DND-41 (cell line): ENCODE measurements around the gene PPP1R37.

Experiments
- ATAC-seq: fragments of 200-7000 bp; cut with Tn5 transposase; 3 replicates; pipeline ENCODE4 v1.9.1; 2021; ENCODE audit warnings: low read depth; ENCODE audit not compliant: insufficient read depth
- DNase-seq: peaks from one replicate; pipeline ENCODE4 v3.0.0-alpha.2; 2020
- H2AFZ ChIP-seq: 2 replicates; pipeline ENCODE4 v1.6.0; 2012; ENCODE audit warnings: low read depth, low read length
- H3K27ac ChIP-seq: 2 replicates; pipeline ENCODE4 v1.5.1; 2012; ENCODE audit warnings: low read length, inconsistent platforms
- H3K27me3 ChIP-seq: fragments of 200-600 bp; sonication (generic); 2 replicates; pipeline ENCODE4 v1.6.0; 2012; ENCODE audit warnings: low read length, mild to moderate bottlenecking, inconsistent platforms; ENCODE audit not compliant: insufficient read depth, poor library complexity
- H3K36me3 ChIP-seq: 2 replicates; pipeline ENCODE4 v1.5.1; 2012; ENCODE audit warnings: low read length, inconsistent platforms; ENCODE audit not compliant: insufficient read depth
- H3K4me1 ChIP-seq: 2 replicates; pipeline ENCODE4 v1.5.1; 2012; ENCODE audit warnings: mild to moderate bottlenecking, low read length; ENCODE audit not compliant: insufficient read depth
- H3K4me2 ChIP-seq: 2 replicates; pipeline ENCODE4 v1.6.0; 2012; ENCODE audit warnings: mild to moderate bottlenecking, moderate library complexity, low read length, inconsistent platforms; ENCODE audit not compliant: insufficient read depth
- H3K4me3 ChIP-seq, 2 experiments: fragments of 200-600 bp in 1 of 2; shearing (Covaris generic) in 1 of 2; 2 replicates each; pipeline ENCODE4 v1.5.1; 2012 to 2016; ENCODE audit warnings: inconsistent platforms in 2 of 2, low read length in 2 of 2, mild to moderate bottlenecking in 2 of 2, low read depth in 1 of 2, moderate library complexity in 1 of 2
- H3K79me2 ChIP-seq: 2 replicates; pipeline ENCODE4 v1.6.0; 2012; ENCODE audit warnings: low read length, inconsistent platforms; ENCODE audit not compliant: insufficient read depth
- H3K9ac ChIP-seq: 2 replicates; pipeline ENCODE4 v1.6.0; 2012; ENCODE audit warnings: low read depth, mild to moderate bottlenecking, inconsistent platforms, low read length, moderate library complexity
- H3K9me3 ChIP-seq: 2 replicates; pipeline ENCODE4 v1.5.1; 2012; ENCODE audit warnings: low read length, moderate library complexity, mild to moderate bottlenecking, inconsistent platforms; ENCODE audit not compliant: insufficient read depth, severe bottlenecking
- H4K20me1 ChIP-seq: 2 replicates; pipeline ENCODE4 v1.6.0; 2012; ENCODE audit warnings: low read length; ENCODE audit not compliant: insufficient read depth
- CTCF ChIP-seq: IDR thresholded peaks from 2 replicates; pipeline ENCODE4 v1.5.1; 2012; ENCODE audit warnings: borderline replicate concordance, low read length, moderate library complexity, mild to moderate bottlenecking; ENCODE audit not compliant: poor library complexity, severe bottlenecking; ENCODE audit errors: extremely low read depth
- EZH2 ChIP-seq: IDR thresholded peaks from 3 replicates; pipeline ENCODE4 v1.6.1; 2012; ENCODE audit warnings: borderline replicate concordance, low read depth, mild to moderate bottlenecking, moderate library complexity, low read length, inconsistent platforms; ENCODE audit not compliant: severe bottlenecking

Gene PPP1R37

GRCh38 chr19:45139286-45140143 lies 46.5 kb downstream of the PPP1R37 start:
- H4K20me1 ChIP-seq, result peaks cover 63% of the 10 kb centered on the region
- no peak for ATAC-seq
- no peaks in the 10 kb centered on the region for H3K27me3 ChIP-seq
- no peaks in the 10 kb centered on the region for H3K9me3 ChIP-seq
- no peak overlapping the region for H3K27ac ChIP-seq
- H3K79me2 ChIP-seq, result peaks cover 37% of the 10 kb centered on the region
- H3K4me1 ChIP-seq, result no peaks in the 10 kb centered on the region
- H3K9ac ChIP-seq, result no peak overlapping the region
- H2AFZ ChIP-seq, result no peak overlapping the region
- no peak for DNase-seq
- TF ChIP-seq EZH2, result no peak
- no peak for TF ChIP-seq CTCF
- H3K36me3 ChIP-seq, result peaks cover 41% of the 10 kb centered on the region
- H3K4me3 ChIP-seq, result no peak overlapping the region
- H3K4me2 ChIP-seq, result no peak overlapping the region

- Histone ChIP-seq H3K27me3 (no peaks in the 10 kb centered on the region), H3K9me3 (no peaks in the 10 kb centered on the region), H3K36me3 (peaks cover 47% of the 10 kb centered on the region), H3K4me2 (no peak overlapping the region), H3K9ac (no peak overlapping the region), H2AFZ (no peak overlapping the region), H3K79me2 (peaks cover 32% of the 10 kb centered on the region), H3K4me1 (no peaks in the 10 kb centered on the region), H3K27ac (no peak overlapping the region), H3K4me3 (no peak overlapping the region), H4K20me1 (peaks cover 60% of the 10 kb centered on the region)
- ATAC-seq (no peak), DNase-seq (no peak)
- TF ChIP-seq CTCF (no peak), EZH2 (no peak)
Observed at GRCh38 chr19:45140144-45140503, 47.1 kb downstream of the PPP1R37 start.

- H3K27me3 ChIP-seq, result no peaks in the 10 kb centered on the region
- no peak overlapping the region for H3K9ac ChIP-seq
- H3K4me2 ChIP-seq, result no peak overlapping the region
- DNase-seq (no peak), ATAC-seq (no peak)
- peaks cover 28% of the 10 kb centered on the region for H3K79me2 ChIP-seq
- H3K9me3 ChIP-seq, result no peaks in the 10 kb centered on the region
- H3K36me3 ChIP-seq, result peaks cover 51% of the 10 kb centered on the region
- H4K20me1 ChIP-seq, result peaks cover 56% of the 10 kb centered on the region
- H3K4me1 ChIP-seq, result no peaks in the 10 kb centered on the region
- TF ChIP-seq EZH2, result no peak
- no peak for TF ChIP-seq CTCF
- H3K27ac ChIP-seq, result no peak overlapping the region
- no peak overlapping the region for H3K4me3 ChIP-seq
- H2AFZ ChIP-seq, result no peak overlapping the region
Observed at GRCh38 chr19:45140533-45140932, 47.6 kb downstream of the PPP1R37 start.
